HG02571 (cell line): ENCODE data around the gene HPCAL1.

Source experiments
- ATAC-seq: cut with Tn5 transposase; IDR thresholded peaks from one replicate; pipeline ENCODE4 v1.9.1; 2021; ENCODE audit warnings: mild to moderate bottlenecking, moderate library complexity; ENCODE audit not compliant: unreplicated experiment

The HPCAL1 gene

GRCh38 chr2:10415048-10415447 is 112.3 kb downstream of the HPCAL1 start:
- no peak for ATAC-seq

GRCh38 chr2:10415640-10416039 is 112.9 kb downstream of the HPCAL1 start:
- no peak for ATAC-seq

- no peak for ATAC-seq
Observed at GRCh38 chr2:10417551-10418335, 115.0 kb downstream of the HPCAL1 start.

GRCh38 chr2:10419553-10420257 is 117.0 kb downstream of the HPCAL1 start:
- no peak for ATAC-seq

- no peak for ATAC-seq
Observed at GRCh38 chr2:10422251-10422650, 119.5 kb downstream of the HPCAL1 start.

GRCh38 chr2:10422732-10423399 is 120.2 kb downstream of the HPCAL1 start:
- ATAC-seq, result no peak

GRCh38 chr2:10423400-10423774 is 120.7 kb downstream of the HPCAL1 start:
- ATAC-seq, result no peak

GRCh38 chr2:10424051-10424450 is 121.3 kb downstream of the HPCAL1 start:
- no peak for ATAC-seq

GRCh38 chr2:10424916-10425505 is 122.3 kb downstream of the HPCAL1 start:
- ATAC-seq, result no peak

- no peak for ATAC-seq
Observed at GRCh38 chr2:10425699-10426098, 123.0 kb downstream of the HPCAL1 start.

GRCh38 chr2:10426726-10427617 is 124.3 kb downstream of the HPCAL1 start:
- no peak for ATAC-seq

GRCh38 chr2:10427618-10427949 is 124.9 kb downstream of the HPCAL1 start:
- no peak for ATAC-seq

- ATAC-seq, result no peak
Observed at GRCh38 chr2:10428355-10428754, 125.7 kb downstream of the HPCAL1 start.

GRCh38 chr2:10428924-10429323 is 126.2 kb downstream of the HPCAL1 start:
- no peak for ATAC-seq

GRCh38 chr2:10430886-10431622 is 128.3 kb downstream of the HPCAL1 start:
- ATAC-seq, result no peak

GRCh38 chr2:10431797-10432196 is 129.1 kb downstream of the HPCAL1 start:
- ATAC-seq, result no peak

GRCh38 chr2:10432311-10433181 is 129.8 kb downstream of the HPCAL1 start:
- no peak for ATAC-seq

GRCh38 chr2:10433264-10433946 is 130.7 kb downstream of the HPCAL1 start:
- ATAC-seq, result no peak
